ENCODE results near the gene FMO3.

Gene FMO3

DNA sequence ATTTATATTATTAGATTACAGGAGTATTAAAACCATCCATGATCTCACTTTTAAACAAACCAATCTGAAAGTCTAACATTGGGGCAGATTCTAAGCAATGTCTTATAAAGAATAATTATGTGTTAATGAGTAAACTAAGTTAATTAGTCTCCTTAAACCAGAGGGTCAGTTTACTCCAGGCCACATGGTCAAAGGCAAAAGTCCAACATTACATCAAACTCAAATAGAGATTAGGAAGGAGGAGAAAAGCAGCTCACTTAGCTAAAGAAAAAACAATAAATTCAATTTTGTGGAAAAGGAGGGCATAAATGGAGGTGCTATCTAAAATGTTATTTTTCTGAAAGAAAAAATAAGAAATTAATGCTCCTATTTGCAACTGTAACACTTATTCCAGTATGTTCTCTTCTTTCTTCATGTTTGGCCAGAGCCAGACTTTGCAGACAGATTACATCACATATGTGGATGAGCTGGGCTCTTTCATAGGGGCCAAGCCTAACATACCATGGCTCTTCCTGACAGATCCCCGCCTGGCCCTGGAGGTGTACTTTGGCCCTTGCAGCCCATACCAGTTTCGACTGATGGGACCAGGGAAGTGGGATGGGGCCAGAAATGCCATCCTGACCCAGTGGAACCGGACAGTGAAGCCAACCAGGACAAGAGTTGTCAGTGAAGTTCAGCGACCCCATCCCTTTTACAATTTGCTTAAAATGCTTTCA lies 70.1 kb downstream of the FMO3 start:
- no peak for DNase-seq

DNA sequence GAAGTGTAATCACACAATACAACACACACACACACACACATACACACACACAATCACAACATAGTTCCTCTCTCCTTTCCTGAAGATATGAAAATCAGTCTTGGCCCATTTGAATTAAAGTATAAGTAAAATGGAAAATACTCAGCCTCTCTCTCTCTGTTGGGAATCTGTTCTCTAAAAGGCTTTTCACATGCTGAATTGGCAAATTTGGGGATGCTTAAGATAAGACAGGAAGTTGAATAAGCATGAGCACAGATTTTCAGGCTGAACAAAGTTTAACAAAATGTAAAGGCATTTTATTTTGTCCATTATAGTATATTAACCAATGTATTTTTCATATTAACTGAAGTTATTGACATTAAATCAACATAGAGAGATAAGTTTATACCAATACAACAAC lies 70.7 kb downstream of the FMO3 start:
- no peak for DNase-seq

DNA sequence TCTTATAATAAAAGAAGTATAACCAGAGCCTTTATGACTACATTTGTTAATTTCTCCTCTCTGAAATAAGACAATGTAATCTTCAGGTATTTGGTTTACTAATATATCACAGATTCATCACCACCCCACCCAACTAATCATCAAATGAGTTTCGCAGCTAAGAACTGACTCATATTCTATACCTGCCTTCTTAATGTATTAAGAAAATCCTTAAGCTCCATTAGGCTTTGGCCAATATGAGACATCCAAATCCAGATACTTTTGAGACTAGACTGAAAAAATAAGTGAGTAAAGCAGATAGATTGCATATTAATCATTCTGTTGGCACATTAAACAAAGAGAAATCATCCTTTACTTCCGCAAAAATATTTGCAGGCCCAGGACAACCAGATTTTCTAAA lies 75.7 kb downstream of the FMO3 start:
- no peak for DNase-seq

All from suppressor macrophage treated with lipopolysaccharide for 4 hours (primary cell).